AG04450 (cell line): ENCODE measurements around the gene AIFM3. TPM values are rescaled to one million over a fixed set of nuclear protein-coding genes. Genes with fewer than 3 reads are reported as not detected.

Experiments
- CTCF ChIA-PET: fragments of 300-600, 350-600 bp; formaldehyde crosslinking; extraction: SDS; loops from one replicate; lab custom pipeline; 2022; ENCODE audit warnings: antibody characterized with exemption, inconsistent platforms; lab: Charles Lee
- POLR2A ChIA-PET: fragments of 350-600 bp; formaldehyde crosslinking; extraction: SDS; loops from one replicate; lab custom pipeline; 2021; ENCODE audit warnings: antibody characterized with exemption, inconsistent platforms; lab: Yijun Ruan, JAX
- DNase-seq: peaks from one replicate; pipeline ENCODE4 v3.0.0-alpha.2; 2011; ENCODE audit warnings: low read depth, low spot score
- H3K27ac ChIP-seq: one replicate; pipeline ENCODE4 v1.5.1; 2012; ENCODE audit warnings: low read depth, low read length, control low read depth
- H3K27me3 ChIP-seq: one replicate; pipeline ENCODE4 v1.6.0; 2012; ENCODE audit warnings: low read length; ENCODE audit not compliant: control insufficient read depth, insufficient read depth
- H3K4me3 ChIP-seq: 2 replicates; pipeline ENCODE4 v1.5.1; 2011; ENCODE audit warnings: mild to moderate bottlenecking, low read depth, low read length, control low read depth
- H3K9me3 ChIP-seq: 2 replicates; pipeline ENCODE4 v1.5.1; 2012; ENCODE audit warnings: low read length; ENCODE audit not compliant: control insufficient read depth, insufficient read depth
- polyA plus RNA-seq: library from polyadenylated mRNA; depleted of rRNA; stranded (reverse); fragments of >200 nt; gene quantifications from 2 replicates; pipeline ENCODE4 v1.2.3, GENCODE V29; 2011
- TF ChIP-seq, protein P1 (sequence below): IDR thresholded peaks from 2 replicates; pipeline ENCODE4 v1.5.1; 2011; ENCODE audit warnings: low read depth, low read length, control low read depth, inconsistent platforms

The AIFM3 gene
- polyA plus RNA-seq, 1 experiment = 0.15 TPM

DNA sequence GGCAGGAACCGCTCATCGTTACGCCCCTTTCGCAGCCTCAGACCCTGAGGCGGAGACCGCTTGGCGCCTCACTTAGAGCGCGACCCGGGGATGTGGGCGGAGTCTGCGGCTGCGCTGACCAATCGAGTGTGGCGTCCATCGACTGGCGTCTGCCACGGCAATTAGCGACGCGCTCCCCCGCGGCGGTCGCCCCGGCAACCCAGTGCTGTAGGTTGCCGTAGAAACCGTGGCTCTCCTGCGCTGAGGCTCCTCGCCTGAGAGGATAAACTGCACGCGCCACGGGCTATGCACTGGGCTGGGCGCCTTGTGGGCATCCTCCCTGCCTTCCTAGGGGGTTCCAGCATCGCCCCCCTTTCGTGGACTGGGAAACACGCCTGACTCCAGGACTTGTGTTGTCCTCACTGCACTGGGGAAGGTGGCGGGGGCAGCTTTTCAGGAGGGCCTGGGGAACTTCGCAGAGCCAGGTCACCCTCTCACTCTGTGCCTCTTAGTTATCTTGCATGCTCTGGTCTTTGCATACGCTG lies 47.2 kb downstream of the AIFM3 start:
- Histone ChIP-seq H3K27me3 (peaks cover 2% of the 10 kb centered on the region), H3K9me3 (no peaks in the 10 kb centered on the region; the same call in 1 of the 2 replicates), H3K27ac (peak overlapping the region; percentile 73), H3K4me3 (peak overlapping the region; percentile 74)
- ChIA-PET POLR2A (interaction anchor here (1.2 to 1.8 kb wide), 4 partner anchors 12 to 32 kb away, joined by 3 to 15 read pairs (median 4); partner anchors contain the start of genes LZTR1 and THAP7), CTCF (interaction anchor here (1.0 kb wide), 1 partner anchor 32 kb away, joined by 3 read pairs; the partner anchor contains the start of gene LZTR1)
- peak; percentile 74 for DNase-seq
- TF ChIP-seq, protein P1, sequence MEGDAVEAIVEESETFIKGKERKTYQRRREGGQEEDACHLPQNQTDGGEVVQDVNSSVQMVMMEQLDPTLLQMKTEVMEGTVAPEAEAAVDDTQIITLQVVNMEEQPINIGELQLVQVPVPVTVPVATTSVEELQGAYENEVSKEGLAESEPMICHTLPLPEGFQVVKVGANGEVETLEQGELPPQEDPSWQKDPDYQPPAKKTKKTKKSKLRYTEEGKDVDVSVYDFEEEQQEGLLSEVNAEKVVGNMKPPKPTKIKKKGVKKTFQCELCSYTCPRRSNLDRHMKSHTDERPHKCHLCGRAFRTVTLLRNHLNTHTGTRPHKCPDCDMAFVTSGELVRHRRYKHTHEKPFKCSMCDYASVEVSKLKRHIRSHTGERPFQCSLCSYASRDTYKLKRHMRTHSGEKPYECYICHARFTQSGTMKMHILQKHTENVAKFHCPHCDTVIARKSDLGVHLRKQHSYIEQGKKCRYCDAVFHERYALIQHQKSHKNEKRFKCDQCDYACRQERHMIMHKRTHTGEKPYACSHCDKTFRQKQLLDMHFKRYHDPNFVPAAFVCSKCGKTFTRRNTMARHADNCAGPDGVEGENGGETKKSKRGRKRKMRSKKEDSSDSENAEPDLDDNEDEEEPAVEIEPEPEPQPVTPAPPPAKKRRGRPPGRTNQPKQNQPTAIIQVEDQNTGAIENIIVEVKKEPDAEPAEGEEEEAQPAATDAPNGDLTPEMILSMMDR = no peak

DNA sequence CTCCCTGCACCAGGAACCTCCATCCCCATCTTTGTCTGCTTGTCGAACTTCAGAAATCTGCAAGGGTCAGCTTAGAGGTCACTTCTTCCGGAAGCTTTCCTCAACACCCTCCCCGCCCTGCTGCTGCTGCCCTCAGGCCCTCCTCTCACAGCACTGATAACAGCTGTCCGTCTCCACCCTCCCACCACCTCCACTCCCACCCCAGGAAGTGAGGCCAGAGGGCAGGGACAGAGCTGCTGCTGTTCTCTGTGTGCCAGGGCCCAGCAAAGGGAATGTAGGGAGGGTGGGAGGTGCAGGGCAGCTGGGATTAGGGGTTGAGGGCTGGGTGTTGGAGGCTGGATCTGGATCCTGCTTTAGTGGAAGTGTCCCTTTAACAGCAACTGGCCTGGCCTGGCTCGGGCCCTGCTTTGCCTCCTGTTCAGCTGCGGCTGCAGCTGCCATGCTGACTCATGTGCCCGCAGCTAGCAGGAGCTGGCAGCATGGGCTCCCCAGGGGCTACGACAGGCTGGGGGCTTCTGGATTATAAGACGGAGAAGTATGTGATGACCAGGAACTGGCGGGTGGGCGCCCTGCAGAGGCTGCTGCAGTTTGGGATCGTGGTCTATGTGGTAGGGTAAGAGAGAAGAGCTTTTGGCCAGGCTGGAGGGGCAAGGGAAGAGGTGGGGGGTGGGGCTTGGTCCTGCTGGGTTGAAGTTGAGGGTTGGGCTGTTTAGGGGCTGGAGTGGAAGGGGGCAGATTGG lies 47.8 kb downstream of the AIFM3 start, which contains the start of gene P2RX6:
Gene P2RX6 (plus strand): TSS at position 440 of the 740 bp plus-strand sequence. CDS start 10 bp downstream, at position 450.
- POLR2A ChIA-PET = interaction anchor here (0.6 to 1.8 kb wide), 7 partner anchors 13 to 648 kb away, joined by 3 to 15 read pairs (median 4); partner anchors contain the start of genes LZTR1 and THAP7
- TF ChIP-seq, protein P1 = no peak
- CTCF ChIA-PET = interaction anchor here (0.9 to 1.0 kb wide), 3 partner anchors 20 to 87 kb away, joined by 3 read pairs; partner anchors contain the start of gene LZTR1
- Histone ChIP-seq H3K27ac (peak within 1 kb of the TSS; percentile 73), H3K9me3 (no peaks in the 10 kb centered on the region; the same call in 1 of the 2 replicates), H3K27me3 (peaks cover 2% of the 10 kb centered on the region), H3K4me3 (peak within 1 kb of the TSS; percentile 74)
- no peak for DNase-seq

DNA sequence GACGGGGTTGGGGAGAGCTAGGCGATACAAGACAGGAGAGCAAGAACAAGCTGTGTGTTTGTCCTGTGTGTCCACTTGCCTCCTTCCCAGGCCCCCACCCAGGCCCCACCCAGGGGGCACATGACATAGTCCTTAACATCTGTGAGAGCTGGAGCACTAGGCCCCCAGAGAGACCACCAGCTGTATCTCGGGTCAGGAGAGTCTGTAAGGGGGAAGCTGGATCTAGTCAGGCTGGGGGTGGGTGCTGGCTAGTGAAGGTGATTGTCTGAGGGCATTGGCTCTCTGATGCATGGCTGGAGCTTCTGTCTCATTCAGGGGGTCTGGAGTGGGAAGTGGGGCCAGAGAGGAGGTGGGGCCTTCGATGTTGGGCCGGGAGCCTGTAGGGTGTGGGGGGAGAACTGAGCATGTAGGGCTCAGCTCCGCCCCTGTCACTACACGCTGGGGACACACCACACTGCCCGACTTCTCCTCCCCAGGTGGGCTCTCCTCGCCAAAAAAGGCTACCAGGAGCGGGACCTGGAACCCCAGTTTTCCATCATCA lies 48.5 kb downstream of the AIFM3 start:
- POLR2A ChIA-PET = interaction anchor here (0.6 to 1.8 kb wide), 7 partner anchors 13 to 647 kb away, joined by 3 to 15 read pairs (median 4); partner anchors contain the start of genes LZTR1 and THAP7
- Histone ChIP-seq H3K9me3 (no peaks in the 10 kb centered on the region; the same call in 1 of the 2 replicates), H3K27ac (peak overlapping the region; percentile 73), H3K4me3 (peak overlapping the region; percentile 74), H3K27me3 (peaks cover 2% of the 10 kb centered on the region)
- CTCF ChIA-PET = interaction anchor here (0.9 kb wide), 2 partner anchors 19 to 87 kb away, joined by 3 read pairs; no protein-coding TSS in a partner anchor
- TF ChIP-seq, protein P1 = no peak
- no peak for DNase-seq

DNA sequence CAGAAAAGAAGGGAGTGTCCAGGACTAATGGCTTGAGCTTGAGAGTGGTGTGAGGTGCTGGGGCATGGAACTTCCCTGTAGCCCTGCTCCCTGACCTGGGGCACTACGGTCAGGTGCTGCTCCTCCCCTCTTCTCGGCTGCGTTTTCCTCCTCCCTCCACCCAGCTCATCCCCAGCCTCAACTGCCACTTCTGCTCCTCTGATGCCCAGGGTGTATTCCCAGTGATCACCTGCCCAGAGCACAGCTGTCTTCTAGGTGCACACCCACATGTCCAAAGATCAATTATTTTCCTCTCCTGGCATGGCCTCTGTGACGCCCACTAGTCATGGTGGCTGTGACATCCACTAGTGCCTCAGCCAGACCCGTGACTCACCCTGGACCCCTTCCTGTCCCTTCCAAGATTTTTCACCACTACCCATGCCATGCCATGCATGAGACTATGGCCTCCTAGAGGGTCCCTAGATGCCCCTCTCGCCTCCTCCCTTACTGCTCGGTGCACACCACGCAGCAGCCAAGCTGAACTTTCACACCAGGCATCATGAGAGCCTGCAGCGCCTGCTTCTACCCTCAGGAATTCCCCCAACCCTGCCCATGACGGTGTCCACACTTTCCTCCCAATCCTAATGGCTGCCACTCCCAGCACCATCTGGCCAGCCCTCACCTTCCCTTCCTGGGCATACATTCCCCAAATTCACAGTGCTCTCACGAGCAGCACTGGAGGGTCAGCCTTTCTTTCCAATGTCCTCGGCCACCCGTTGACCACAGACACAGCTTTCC lies 49.8 kb downstream of the AIFM3 start:
- CTCF ChIA-PET = no interaction called here
- TF ChIP-seq, protein P1 = no peak
- H3K27ac ChIP-seq = no peak overlapping the region
- POLR2A ChIA-PET = no interaction called here
- H3K4me3 ChIP-seq = no peak overlapping the region
- no peaks in the 10 kb centered on the region; the same call in 1 of the 2 replicates for H3K9me3 ChIP-seq
- H3K27me3 ChIP-seq = peaks cover 5% of the 10 kb centered on the region
- DNase-seq = no peak
